Measurements from ENCODE around the gene NECTIN2.

DNA sequence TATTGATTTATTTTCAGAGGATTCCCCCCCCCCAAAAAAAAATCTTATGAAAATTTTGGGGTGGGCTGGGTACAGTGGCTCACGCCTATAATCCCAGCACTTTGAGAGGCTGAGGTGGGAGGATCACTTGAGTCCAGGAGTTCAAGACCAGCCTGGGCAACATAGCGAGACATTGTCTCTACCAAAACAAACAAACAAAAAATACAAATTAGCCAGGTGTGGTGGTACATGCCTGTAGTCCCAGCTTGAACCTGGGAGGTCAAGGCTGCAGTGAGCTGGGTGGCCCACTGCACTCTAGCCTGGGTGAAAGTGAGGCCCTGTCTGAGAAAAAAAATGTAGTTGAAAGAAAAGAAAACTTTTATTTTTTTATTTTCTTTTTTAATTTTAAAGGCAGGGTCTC lies 17.9 kb downstream of the NECTIN2 start:
- TF ChIP-seq, protein P1, sequence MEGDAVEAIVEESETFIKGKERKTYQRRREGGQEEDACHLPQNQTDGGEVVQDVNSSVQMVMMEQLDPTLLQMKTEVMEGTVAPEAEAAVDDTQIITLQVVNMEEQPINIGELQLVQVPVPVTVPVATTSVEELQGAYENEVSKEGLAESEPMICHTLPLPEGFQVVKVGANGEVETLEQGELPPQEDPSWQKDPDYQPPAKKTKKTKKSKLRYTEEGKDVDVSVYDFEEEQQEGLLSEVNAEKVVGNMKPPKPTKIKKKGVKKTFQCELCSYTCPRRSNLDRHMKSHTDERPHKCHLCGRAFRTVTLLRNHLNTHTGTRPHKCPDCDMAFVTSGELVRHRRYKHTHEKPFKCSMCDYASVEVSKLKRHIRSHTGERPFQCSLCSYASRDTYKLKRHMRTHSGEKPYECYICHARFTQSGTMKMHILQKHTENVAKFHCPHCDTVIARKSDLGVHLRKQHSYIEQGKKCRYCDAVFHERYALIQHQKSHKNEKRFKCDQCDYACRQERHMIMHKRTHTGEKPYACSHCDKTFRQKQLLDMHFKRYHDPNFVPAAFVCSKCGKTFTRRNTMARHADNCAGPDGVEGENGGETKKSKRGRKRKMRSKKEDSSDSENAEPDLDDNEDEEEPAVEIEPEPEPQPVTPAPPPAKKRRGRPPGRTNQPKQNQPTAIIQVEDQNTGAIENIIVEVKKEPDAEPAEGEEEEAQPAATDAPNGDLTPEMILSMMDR (IDR thresholded peaks at IDR 0.05), result no peak
- no peak for TF ChIP-seq POLR2A (IDR thresholded peaks at IDR 0.05)
